ENCODE data around the gene RIC8B. TPM values are rescaled to one million over a fixed set of nuclear protein-coding genes. Genes with fewer than 3 reads are reported as not detected.

The RIC8B gene
- total and polyA plus RNA-seq, 2 of the 13 experiments (the other 11 are each of a cell fraction or from before 2014, with no cell fraction given), result 5.1 to 7.5 TPM

DNA sequence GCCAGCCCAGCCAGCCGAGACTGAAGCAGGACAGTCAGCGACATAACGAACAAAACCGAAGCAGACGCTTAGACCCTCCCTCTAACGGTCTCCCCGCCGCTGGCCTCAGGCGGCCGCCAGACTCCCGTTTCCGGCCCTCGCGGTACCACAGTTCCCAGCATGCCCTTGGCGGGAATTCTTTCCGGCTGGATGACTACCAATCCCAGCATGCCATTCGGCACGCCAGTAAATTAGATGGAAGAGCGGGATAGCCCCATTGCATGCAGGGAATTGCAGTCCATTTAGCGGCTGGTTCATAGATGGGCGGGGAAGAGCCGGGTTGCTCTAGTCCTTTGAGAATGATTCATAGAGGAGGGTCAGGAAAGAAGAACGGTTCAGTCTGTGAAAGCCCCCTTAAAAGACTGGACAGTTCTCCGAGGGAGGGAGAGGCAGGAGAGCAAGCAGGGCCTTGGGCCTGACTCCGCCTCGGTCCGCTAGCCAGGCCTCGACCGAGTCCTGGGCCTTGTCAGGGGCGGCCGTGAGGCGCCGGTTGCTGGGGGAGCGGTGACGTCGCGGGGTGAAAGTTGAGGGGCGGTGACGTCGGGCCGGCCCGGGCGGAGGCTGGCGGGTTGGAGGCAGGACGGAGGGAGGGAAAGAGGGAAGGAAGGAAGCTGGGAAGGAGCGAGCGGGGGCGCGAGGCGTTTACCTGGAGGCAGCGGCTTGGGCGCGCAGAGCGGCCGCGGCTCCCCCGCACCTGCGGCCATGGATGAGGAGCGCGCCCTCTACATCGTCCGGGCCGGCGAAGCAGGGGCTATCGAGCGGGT, at the start of gene RIC8B (continued):
- TF ChIP-seq ZKSCAN5 (CRISPR knock-in tag; IDR thresholded peaks at IDR 0.05) (no peak), ZNF20 (CRISPR knock-in tag; IDR thresholded peaks at IDR 0.05) (no peak), EP300 (IDR thresholded peaks at IDR 0.05; ENCODE audit: low read depth in 2 of 2, low read length in 2 of 2) (peak in 1 of 2 experiments; percentile 32; a peak in 1 of 4 replicates), EP300 (CRISPR knock-in tag; IDR thresholded peaks at IDR 0.05; ENCODE audit: borderline replicate concordance) (no peak; the same call in 1 of the 2 replicates), MAFK (conservative IDR thresholded peaks at IDR 0.05 in 1 of 2, IDR thresholded peaks at IDR 0.05 in 1 of 2; ENCODE audit: low read length in 2 of 2) (no peak), TCF7 (IDR thresholded peaks at IDR 0.05; ENCODE audit: low read depth) (no peak), PAF1 (CRISPR knock-in tag; IDR thresholded peaks at IDR 0.05) (no peak), SMAD3 (CRISPR knock-in tag; IDR thresholded peaks at IDR 0.05) (peak; percentile 19; the same call in 1 of the 2 replicates), ZNF460 (CRISPR knock-in tag; IDR thresholded peaks at IDR 0.05; ENCODE audit: borderline replicate concordance) (no peak), ZNF788 (CRISPR knock-in tag; IDR thresholded peaks at IDR 0.05; ENCODE audit: borderline replicate concordance) (peak; percentile 37), MTERF4 (CRISPR knock-in tag; IDR thresholded peaks at IDR 0.05) (no peak; the same call in 1 of the 2 replicates), MEIS1 (CRISPR knock-in tag; IDR thresholded peaks at IDR 0.05; ENCODE audit: borderline replicate concordance) (no peak; the same call in 1 of the 2 replicates), REXO4 (CRISPR knock-in tag; IDR thresholded peaks at IDR 0.05; ENCODE audit: borderline replicate concordance) (no peak), BCL6 (CRISPR knock-in tag; IDR thresholded peaks at IDR 0.05) (peak; percentile 45; the same call in 1 of the 2 replicates), RFX1 (IDR thresholded peaks at IDR 0.05) (peak; percentile 46; the same call in 1 of the 2 replicates), ZNF850 (CRISPR knock-in tag; conservative IDR thresholded peaks at IDR 0.05) (no peak), ZSCAN25 (CRISPR knock-in tag; IDR thresholded peaks at IDR 0.05) (peak; percentile 77; the same call in 1 of the 2 replicates), PBX2 (CRISPR knock-in tag; IDR thresholded peaks at IDR 0.05) (no peak)
- TF ChIP-seq, protein P1, sequence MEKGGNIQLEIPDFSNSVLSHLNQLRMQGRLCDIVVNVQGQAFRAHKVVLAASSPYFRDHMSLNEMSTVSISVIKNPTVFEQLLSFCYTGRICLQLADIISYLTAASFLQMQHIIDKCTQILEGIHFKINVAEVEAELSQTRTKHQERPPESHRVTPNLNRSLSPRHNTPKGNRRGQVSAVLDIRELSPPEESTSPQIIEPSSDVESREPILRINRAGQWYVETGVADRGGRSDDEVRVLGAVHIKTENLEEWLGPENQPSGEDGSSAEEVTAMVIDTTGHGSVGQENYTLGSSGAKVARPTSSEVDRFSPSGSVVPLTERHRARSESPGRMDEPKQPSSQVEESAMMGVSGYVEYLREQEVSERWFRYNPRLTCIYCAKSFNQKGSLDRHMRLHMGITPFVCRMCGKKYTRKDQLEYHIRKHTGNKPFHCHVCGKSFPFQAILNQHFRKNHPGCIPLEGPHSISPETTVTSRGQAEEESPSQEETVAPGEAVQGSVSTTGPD (CRISPR knock-in tag; IDR thresholded peaks at IDR 0.05), result no peak
- TF ChIP-seq, protein P2, sequence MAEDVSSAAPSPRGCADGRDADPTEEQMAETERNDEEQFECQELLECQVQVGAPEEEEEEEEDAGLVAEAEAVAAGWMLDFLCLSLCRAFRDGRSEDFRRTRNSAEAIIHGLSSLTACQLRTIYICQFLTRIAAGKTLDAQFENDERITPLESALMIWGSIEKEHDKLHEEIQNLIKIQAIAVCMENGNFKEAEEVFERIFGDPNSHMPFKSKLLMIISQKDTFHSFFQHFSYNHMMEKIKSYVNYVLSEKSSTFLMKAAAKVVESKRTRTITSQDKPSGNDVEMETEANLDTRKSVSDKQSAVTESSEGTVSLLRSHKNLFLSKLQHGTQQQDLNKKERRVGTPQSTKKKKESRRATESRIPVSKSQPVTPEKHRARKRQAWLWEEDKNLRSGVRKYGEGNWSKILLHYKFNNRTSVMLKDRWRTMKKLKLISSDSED (CRISPR knock-in tag; IDR thresholded peaks at IDR 0.05), result no peak
- TF ChIP-seq, protein P3, sequence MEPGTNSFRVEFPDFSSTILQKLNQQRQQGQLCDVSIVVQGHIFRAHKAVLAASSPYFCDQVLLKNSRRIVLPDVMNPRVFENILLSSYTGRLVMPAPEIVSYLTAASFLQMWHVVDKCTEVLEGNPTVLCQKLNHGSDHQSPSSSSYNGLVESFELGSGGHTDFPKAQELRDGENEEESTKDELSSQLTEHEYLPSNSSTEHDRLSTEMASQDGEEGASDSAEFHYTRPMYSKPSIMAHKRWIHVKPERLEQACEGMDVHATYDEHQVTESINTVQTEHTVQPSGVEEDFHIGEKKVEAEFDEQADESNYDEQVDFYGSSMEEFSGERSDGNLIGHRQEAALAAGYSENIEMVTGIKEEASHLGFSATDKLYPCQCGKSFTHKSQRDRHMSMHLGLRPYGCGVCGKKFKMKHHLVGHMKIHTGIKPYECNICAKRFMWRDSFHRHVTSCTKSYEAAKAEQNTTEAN (CRISPR knock-in tag; conservative IDR thresholded peaks at IDR 0.05), result peak; percentile 69
- TF ChIP-seq, protein P4, sequence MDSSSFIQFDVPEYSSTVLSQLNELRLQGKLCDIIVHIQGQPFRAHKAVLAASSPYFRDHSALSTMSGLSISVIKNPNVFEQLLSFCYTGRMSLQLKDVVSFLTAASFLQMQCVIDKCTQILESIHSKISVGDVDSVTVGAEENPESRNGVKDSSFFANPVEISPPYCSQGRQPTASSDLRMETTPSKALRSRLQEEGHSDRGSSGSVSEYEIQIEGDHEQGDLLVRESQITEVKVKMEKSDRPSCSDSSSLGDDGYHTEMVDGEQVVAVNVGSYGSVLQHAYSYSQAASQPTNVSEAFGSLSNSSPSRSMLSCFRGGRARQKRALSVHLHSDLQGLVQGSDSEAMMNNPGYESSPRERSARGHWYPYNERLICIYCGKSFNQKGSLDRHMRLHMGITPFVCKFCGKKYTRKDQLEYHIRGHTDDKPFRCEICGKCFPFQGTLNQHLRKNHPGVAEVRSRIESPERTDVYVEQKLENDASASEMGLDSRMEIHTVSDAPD (CRISPR knock-in tag; IDR thresholded peaks at IDR 0.05), result no peak

All from HepG2 (cell line).